NCI-H748 treated with DMSO at 0.1 percent for 48 hours (cell line): Measurements from ENCODE around the gene HOXD12.

Experiments
- DNase-seq: peaks from one replicate; lab custom pipeline; 2025; lab: John Stamatoyannopoulos, UW

Gene HOXD12

DNA sequence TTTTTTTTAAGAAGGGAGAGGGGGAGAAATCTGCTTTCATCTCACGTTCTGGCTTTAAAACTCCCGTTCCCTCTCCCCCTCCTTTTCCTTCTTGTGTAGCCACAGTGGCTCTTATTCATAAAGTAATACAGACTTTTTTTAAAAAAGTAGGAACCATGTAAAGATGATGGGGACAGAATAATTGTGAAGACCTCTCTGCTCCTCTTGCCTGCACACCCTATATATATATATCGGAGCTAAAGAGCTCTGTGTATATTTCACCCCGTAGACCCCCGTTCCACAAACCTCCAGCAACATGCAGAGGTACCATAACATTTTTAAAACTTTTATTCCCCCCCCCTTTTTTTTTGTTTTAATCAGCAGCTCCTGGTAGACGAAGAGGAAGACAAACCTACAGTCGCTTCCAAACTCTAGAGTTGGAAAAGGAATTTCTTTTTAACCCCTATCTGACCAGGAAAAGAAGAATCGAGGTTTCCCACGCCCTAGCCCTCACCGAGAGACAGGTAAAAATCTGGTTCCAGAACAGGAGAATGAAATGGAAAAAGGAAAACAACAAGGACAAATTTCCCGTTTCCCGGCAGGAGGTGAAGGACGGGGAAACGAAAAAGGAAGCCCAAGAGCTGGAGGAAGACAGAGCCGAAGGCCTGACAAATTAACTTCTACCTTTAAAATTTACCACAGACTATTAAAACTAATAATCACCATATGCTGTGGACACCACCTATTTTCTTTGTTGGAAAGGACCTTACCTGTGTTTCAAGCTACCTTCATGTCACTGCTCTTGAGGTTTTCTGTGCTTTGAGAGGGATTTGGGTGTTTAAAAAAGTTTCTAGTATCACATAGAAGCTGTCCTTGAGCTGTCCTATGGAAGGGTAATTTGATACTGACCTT, 31.6 kb downstream of the HOXD12 start:
- DNase-seq, result peak; percentile 26

GRCh38 chr2:176131848-176132158, 32.2 kb downstream of the HOXD12 start:
- DNase-seq, result no peak

GRCh38 chr2:176132205-176133171, 32.9 kb downstream of the HOXD12 start:
- DNase-seq, result peak; percentile 52

DNA sequence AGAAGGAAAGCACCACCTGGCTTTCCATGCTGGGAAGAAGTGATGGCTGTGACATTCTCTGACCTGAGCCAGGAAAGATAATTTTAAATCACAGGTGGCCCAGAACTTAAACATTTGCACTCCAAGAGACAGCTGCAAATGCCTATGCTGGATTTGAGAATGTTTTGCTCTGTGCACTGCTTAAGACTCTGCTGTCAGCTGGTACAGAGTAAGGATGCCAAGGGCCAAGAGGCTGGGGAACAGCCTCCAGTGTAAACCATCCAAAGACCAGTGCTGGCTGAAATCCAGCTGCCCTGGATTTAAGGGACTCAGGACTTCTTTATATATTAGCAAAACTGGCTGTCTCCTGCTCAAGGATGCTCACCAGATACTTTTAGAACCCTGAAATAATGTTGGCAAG, 33.8 kb downstream of the HOXD12 start:
- DNase-seq, result no peak

GRCh38 chr2:176134035-176134434, 34.4 kb downstream of the HOXD12 start:
- no peak for DNase-seq

DNA sequence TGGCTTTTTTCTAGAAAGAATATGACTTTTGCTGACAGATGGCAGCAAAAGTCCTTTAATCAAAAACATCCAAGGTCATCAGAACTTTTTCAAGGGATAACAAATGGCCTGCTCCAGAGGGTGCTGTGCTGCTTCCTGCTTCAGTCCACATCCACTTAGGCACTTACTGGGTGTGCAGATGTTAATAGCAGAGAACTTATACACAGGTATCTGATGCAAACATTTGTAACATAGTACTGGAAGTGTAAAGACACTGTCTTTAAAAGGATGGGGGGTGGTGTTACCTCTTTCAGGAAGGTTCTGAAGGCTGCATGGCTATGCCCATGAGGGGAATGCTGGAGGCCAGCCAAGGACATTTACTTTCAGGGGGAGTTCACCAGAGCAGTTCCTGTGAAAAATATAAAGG, 35.4 kb downstream of the HOXD12 start:
- DNase-seq, result peak; percentile 57

DNA sequence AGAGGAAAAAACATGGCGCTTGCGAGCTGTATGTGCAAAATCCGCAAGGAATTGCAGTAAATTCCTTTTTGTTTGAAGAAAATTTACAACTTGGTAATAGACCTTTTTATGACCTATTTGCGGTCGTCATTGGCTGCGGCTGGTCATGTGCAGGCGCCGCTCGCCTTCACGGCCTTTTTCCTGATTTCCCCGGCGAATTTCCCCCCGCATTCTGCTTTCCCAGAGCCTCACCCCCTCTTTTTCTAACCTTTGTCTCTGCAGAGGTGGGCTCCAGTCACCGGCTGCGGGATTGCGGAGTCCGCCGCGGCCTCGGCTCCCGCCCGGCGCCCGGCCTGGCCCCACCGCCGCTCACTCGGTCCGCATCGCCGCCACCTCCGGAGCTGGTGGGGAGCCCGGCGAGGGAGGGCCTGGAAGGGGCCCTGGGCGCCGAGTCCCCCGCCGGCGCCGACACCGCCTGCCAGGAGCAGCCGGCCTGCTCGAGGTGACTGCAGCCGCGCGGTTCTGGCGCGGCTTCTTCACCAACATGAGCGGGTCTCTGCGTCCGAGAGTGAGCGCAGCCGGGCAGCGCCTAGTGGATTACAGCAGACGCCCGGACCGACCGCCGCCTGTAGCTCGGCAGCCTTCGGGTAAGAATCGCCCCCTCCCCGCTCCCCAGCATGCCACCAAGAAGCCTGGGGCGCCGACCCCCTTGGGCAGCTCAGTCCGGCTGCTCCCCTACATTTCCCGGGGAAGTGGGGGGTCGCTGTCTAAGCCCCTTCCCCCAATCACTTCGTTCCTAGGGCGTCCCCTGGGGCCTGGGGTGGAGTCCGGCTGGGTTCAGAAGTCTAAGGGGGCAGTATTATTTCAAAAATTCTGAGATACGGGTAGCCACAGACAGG, 37.0 kb downstream of the HOXD12 start:
- peak; percentile 57 for DNase-seq

- peak; percentile 62 for DNase-seq
These were observed 37.6 kb downstream of the HOXD12 start for GRCh38 chr2:176137252-176137580.

- no peak for DNase-seq
These were observed 38.3 kb downstream of the HOXD12 start for GRCh38 chr2:176137906-176138305.

DNA sequence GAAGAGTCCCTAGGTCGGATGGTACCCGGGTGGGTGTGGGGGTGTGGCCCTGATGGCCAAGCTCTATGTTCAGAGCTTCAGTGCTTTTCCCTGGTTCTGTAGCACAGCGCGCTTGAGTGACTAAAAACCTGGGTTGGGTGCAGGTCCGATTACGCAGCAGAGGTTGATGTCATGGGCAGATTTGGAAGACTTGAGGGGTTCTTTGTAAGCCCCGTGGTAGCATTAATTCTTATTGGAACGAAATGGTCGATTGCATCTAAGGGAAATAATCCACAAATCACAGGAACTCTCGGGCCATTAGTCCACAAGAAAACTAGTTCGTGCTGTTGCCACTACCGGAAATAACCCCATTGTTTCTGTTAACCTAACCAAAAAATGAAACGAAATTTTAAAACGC, 38.9 kb downstream of the HOXD12 start:
- DNase-seq, result peak; percentile 25

DNA sequence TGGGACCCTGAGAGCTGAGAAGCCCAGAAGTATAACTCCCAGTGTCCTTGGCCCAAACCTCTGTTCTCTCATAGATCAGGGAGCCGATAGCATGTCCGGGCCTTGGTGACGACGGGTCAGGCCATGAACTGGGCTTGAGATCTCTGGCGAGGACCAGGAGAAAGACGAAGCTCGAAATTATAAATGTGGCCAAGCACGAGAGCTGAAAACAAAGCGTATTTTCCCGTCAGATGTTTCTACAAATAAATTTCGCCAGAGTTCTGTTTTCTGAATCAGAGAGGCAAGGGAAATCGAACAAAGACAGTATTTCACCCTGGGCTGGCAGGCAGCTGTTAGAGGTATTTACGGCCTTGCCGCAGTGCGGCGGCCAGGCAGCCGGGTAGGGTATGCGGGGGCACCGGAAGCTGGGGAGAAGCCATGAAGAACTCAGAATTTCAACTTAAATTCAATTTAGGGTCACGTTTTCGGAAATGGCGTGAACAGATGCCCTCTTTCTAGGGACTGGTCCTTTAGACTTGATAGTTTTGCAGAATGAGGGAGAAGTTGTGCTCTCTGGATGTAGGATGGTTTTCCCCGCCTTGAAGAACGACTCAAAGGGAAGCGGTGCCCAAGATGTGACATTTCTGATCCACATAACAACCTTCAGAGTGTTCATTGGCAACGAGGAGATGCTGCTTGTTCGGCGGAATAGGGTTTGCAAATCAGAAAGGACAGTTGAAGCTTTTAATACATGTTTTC, 39.5 kb downstream of the HOXD12 start:
- no peak for DNase-seq

- DNase-seq, result no peak
These were observed 40.3 kb downstream of the HOXD12 start for GRCh38 chr2:176139661-176140512.

DNA sequence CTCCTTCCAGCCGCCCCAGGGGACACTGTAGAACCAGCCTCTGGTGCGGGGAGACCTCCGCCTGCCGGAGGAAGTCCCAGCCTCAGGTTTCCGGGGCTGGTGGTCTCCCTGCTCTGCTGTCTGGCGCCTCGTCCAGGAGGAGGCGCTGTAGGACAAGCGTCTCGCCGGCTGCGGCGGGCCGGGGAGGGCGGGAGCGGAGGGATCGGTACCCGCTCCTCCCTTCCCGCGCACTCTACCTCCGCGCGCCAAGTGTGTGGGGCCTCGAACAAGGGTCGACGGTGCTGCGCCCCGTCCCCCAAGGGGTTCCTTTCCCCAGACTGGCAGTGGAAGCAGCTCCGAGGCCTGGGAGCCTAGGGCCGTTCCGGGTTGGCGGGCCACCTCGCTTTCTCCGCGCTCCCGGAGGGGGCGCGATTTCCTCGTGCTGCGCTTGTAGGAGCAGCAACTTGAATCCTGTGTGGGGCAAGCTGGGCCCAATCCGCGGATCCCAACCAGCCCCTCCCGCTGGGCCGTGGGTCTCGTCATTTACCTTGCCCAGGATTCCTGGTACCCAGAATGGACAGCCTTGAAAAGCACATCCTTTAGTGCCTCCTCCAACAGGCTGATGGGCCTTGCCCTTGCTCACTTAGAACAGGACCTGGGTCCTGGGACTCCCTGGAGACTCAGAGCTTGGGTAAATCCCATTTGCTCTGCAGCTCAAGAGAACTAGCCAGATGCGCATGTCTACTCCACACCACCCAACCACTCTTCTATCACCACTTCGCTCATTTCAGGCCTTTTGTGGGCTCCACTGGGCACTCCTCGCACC, 41.1 kb downstream of the HOXD12 start:
- DNase-seq, result no peak

DNA sequence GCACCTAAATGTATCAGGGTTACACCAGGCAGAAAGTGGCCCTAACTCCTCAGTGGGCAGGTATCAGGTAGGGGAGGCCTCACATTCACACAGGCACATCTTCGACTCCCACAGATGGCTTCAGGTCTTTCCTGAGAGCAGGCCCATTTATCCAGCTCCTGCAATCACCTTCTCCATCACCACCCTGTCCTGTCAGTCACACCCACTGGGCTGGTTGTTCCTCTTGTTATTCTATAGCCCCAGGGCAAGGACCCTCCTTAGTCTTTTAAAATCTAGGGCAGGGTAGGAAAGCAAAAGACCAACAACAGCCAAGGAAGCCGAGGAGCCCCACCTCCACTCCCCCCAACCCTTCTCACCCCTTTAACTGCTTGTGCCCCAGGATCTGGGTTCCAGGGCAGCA, 42.7 kb downstream of the HOXD12 start:
- no peak for DNase-seq

DNA sequence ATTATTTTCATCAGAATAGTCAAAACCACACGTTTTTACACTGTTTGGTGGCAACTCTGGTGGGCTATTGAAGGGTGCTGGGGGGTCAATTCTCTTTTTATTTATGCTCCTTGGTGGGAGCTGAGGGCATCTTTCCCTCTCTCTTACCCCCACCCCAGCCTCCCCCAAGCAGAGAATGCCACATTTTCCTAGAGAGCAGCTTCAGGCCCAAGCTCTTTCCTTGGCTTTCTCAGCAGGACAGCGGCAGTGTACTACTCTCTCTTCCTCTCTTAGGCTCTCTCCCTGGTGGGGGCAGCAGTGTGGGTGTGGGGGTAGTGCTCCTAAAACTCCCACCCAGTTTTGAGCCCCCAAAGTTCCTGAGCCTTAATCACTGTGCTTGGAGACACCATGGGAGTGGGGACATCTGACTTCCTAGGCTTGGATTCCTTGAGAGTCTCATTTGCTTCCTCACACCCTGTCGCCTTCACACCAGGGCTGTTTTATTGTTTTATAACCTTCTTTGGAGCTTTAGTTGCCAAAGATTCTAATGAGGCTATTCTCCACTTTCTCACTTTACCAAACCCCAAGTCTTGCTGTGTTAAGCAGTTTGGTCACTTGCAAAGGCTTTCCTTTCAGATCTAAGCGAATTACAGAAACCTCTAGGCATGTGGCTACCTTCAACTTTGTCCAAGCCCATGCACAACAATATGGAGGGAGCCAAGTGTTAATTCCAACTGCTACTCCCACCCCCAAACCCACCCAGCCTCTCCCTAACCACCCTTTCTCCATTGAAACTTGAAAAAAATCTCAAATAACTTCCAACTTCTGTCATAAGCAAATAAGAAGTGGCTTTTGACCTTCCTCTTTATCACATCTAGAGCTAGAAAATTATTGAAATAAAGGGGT, 45.7 kb downstream of the HOXD12 start:
- DNase-seq, result no peak

DNA sequence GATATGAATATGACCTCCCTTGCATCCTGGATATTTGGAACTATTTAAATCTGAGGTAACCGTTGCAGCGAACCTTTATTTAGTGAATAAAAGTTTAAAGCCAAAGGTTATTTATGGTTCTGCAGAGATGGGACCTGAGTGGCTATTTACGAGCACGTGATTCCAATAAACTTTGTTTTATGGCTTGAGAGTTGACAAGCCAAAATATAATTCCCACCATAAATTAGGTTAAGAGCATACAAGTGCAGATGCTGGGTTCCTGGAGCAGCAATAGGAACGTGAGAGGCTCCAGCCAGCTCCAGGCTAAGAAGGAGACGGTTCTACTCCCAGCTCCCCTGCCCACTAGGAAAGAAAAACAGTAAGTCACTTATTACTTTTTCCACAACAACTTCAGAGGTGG, 46.5 kb downstream of the HOXD12 start:
- DNase-seq, result no peak

GRCh38 chr2:176146645-176147044, 47.0 kb downstream of the HOXD12 start:
- no peak for DNase-seq

DNA sequence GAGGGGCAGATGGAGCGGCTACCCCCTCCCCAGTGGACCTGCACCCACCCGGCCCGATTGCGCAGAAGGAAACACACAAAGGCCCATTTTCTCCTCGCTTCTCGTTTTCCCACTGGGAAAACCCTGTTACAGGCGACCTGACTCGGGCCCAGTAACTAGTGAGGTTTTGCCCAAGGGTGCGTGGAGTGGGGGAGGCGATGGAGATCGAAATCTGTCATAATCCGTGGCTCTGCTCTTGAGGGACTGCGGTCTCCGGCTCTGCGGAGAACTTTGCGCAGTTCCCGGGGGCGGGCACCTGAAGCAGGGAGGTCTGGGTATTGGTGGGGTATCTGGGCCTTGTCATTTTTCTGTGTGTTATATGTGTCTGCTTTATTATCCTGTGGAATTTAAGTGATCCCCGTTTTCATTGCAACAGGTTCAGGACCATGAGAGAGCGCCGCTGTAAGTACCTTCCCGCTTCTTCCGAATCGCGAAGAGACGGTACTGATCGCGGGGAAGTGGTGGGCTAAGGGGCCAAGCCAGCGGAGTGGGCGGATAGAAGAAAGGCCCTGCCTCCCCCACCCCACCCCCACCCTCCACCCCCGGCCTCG, 47.7 kb downstream of the HOXD12 start:
- DNase-seq, result no peak
